SK-N-SH treated with all-trans-retinoic acid at 6 μM for 48 hours (cell line): ENCODE data around the gene TXNDC12.

Source experiments
- ATAC-seq: fragments of 200-7000 bp; cut with Tn5 transposase; 3 replicates; pipeline ENCODE4 v1.9.1; 2020; ENCODE audit warnings: mild to moderate bottlenecking, moderate library complexity
- ARNTL ChIP-seq: fragments of 450-650 bp; formaldehyde crosslinking; IDR thresholded peaks from 2 replicates; pipeline ENCODE4 v1.5.0; 2020; ENCODE audit warnings: low read depth, mild to moderate bottlenecking, moderate library complexity, borderline replicate concordance
- BACH2 ChIP-seq: fragments of 250-450 bp; sonication (Bioruptor Pico); IDR thresholded peaks from 2 replicates; pipeline ENCODE4 v1.9.0; 2021; ENCODE audit warnings: mild to moderate bottlenecking, borderline replicate concordance
- CREB5 ChIP-seq: fragments of 250-450 bp; sonication (Bioruptor Pico); IDR thresholded peaks from 2 replicates; pipeline ENCODE4 v1.5.1; 2020; ENCODE audit warnings: low read depth, mild to moderate bottlenecking, moderate library complexity
- CSDC2 ChIP-seq: fragments of 250-450 bp; sonication (Bioruptor Pico); IDR thresholded peaks from 2 replicates; pipeline ENCODE4 v1.5.0; 2020; ENCODE audit warnings: mild to moderate bottlenecking, moderate library complexity
- CSRNP3 ChIP-seq: fragments of 250-450 bp; sonication (Bioruptor Pico); IDR thresholded peaks from 2 replicates; pipeline ENCODE4 v1.5.1; 2021; ENCODE audit warnings: mild to moderate bottlenecking, moderate library complexity
- ESRRG ChIP-seq: fragments of 250-450 bp; sonication (Bioruptor Pico); IDR thresholded peaks from 2 replicates; pipeline ENCODE4 v1.6.1; 2021; ENCODE audit warnings: mild to moderate bottlenecking
- GLIS3 ChIP-seq: fragments of 250-450 bp; sonication (Bioruptor Pico); IDR thresholded peaks from 2 replicates; pipeline ENCODE4 v1.5.0; 2020; ENCODE audit warnings: mild to moderate bottlenecking, moderate library complexity
- ISL1 ChIP-seq: fragments of 250-450 bp; sonication (Bioruptor Pico); IDR thresholded peaks from 2 replicates; pipeline ENCODE4 v2.1.2; 2022; ENCODE audit warnings: mild to moderate bottlenecking, moderate library complexity
- PATZ1 ChIP-seq: fragments of 250-450 bp; sonication (Bioruptor Pico); IDR thresholded peaks from 2 replicates; pipeline ENCODE4 v1.8.0; 2020; ENCODE audit warnings: mild to moderate bottlenecking, moderate library complexity, borderline replicate concordance
- POU6F1 ChIP-seq: fragments of 250-450 bp; sonication (Bioruptor Pico); IDR thresholded peaks from 2 replicates; pipeline ENCODE4 v1.8.0; 2021; ENCODE audit warnings: low read depth, mild to moderate bottlenecking, moderate library complexity, borderline replicate concordance
- PPARA ChIP-seq: fragments of 250-450 bp; sonication (Bioruptor Pico); IDR thresholded peaks from 2 replicates; pipeline ENCODE4 v1.5.0; 2020; ENCODE audit warnings: mild to moderate bottlenecking, borderline replicate concordance
- RARB ChIP-seq: fragments of 250-450 bp; sonication (Bioruptor Pico); IDR thresholded peaks from 2 replicates; pipeline ENCODE4 v1.8.0; 2021; ENCODE audit warnings: mild to moderate bottlenecking, moderate library complexity
- SNAI2 ChIP-seq: fragments of 250-450 bp; sonication (Bioruptor Pico); IDR thresholded peaks from 2 replicates; pipeline ENCODE4 v1.5.0; 2020; ENCODE audit warnings: mild to moderate bottlenecking, moderate library complexity
- TOX ChIP-seq: fragments of 250-450 bp; sonication (Bioruptor Pico); IDR thresholded peaks from 2 replicates; pipeline ENCODE4 v1.8.0; 2021; ENCODE audit warnings: mild to moderate bottlenecking, moderate library complexity, borderline replicate concordance
- TSHZ2 ChIP-seq: fragments of 250-450 bp; sonication (Bioruptor Pico); IDR thresholded peaks from 2 replicates; pipeline ENCODE4 v1.5.0; 2020; ENCODE audit warnings: mild to moderate bottlenecking, moderate library complexity
- ZC3H10 ChIP-seq: fragments of 250-450 bp; sonication (Bioruptor Pico); IDR thresholded peaks from 2 replicates; pipeline ENCODE4 v1.5.1; 2021; ENCODE audit warnings: mild to moderate bottlenecking, moderate library complexity
- ZFP3 ChIP-seq: fragments of 250-450 bp; sonication (Bioruptor Pico); IDR thresholded peaks from 2 replicates; pipeline ENCODE4 v1.5.0; 2020; ENCODE audit warnings: mild to moderate bottlenecking, moderate library complexity
- ZFP30 ChIP-seq: fragments of 450-650 bp; formaldehyde crosslinking; IDR thresholded peaks from 2 replicates; pipeline ENCODE4 v1.5.0; 2022; ENCODE audit warnings: mild to moderate bottlenecking, moderate library complexity
- ZNF565 ChIP-seq: fragments of 450-650 bp; formaldehyde crosslinking; conservative IDR thresholded peaks from 2 replicates; pipeline ENCODE4 v1.5.0; 2020; ENCODE audit warnings: low read depth, mild to moderate bottlenecking, moderate library complexity
- ZNF70 ChIP-seq: fragments of 450-650 bp; formaldehyde crosslinking; IDR thresholded peaks from 2 replicates; pipeline ENCODE4 v1.5.0; 2020; ENCODE audit warnings: mild to moderate bottlenecking, moderate library complexity
- ZNF8 ChIP-seq: fragments of 450-650 bp; formaldehyde crosslinking; IDR thresholded peaks from 2 replicates; pipeline ENCODE4 v1.5.0; 2020; ENCODE audit warnings: mild to moderate bottlenecking, moderate library complexity

Gene TXNDC12

GRCh38 chr1:52003877-52004276, 51.1 kb downstream of the TXNDC12 start:
- TF ChIP-seq PPARA (CRISPR knock-in tag) (no peak), ESRRG (CRISPR knock-in tag) (no peak), TSHZ2 (CRISPR knock-in tag) (no peak), ZFP30 (CRISPR knock-in tag) (no peak), ZFP3 (CRISPR knock-in tag) (no peak), ZNF70 (CRISPR knock-in tag) (no peak), ISL1 (CRISPR knock-in tag) (no peak), SNAI2 (CRISPR knock-in tag) (no peak), ARNTL (CRISPR knock-in tag) (no peak), ZNF8 (no peak), PATZ1 (no peak), CSRNP3 (CRISPR knock-in tag) (no peak), CREB5 (no peak), BACH2 (no peak), ZC3H10 (CRISPR knock-in tag) (no peak), TOX (CRISPR knock-in tag) (no peak), CSDC2 (CRISPR knock-in tag) (no peak), ZNF565 (CRISPR knock-in tag) (no peak), GLIS3 (no peak)
- no peak for ATAC-seq

- peak; percentile 97 for ATAC-seq
- no peak for TF ChIP-seq RARB (CRISPR knock-in tag)
- no peak for TF ChIP-seq GLIS3
- no peak for TF ChIP-seq ZNF70 (CRISPR knock-in tag)
- no peak for TF ChIP-seq BACH2
Observed at GRCh38 chr1:52002038-52002917, 52.7 kb downstream of the TXNDC12 start.

GRCh38 chr1:51998701-51999100, 56.3 kb downstream of the TXNDC12 start:
- no peak for TF ChIP-seq ZNF565 (CRISPR knock-in tag)
- TF ChIP-seq ZNF70 (CRISPR knock-in tag) = no peak
- TF ChIP-seq CSDC2 (CRISPR knock-in tag) = no peak
- TF ChIP-seq ZFP30 (CRISPR knock-in tag) = no peak
- TF ChIP-seq TSHZ2 (CRISPR knock-in tag) = no peak
- TF ChIP-seq POU6F1 (CRISPR knock-in tag) = no peak
- TF ChIP-seq CREB5 = no peak
- TF ChIP-seq ZFP3 (CRISPR knock-in tag) = no peak
- ATAC-seq = no peak
